ENCODE data around the gene CDH2. TPM values are rescaled to one million over a fixed set of nuclear protein-coding genes. Genes with fewer than 3 reads are reported as not detected.

CDH2 gene
- total RNA-seq, 1 donor from 2014 or later = 106 TPM

- peak; percentile 95 for DNase-seq (ENCODE audit: low read depth)
These were observed 131.6 kb downstream of the CDH2 start for GRCh38 chr18:28045176-28045810.

DNA sequence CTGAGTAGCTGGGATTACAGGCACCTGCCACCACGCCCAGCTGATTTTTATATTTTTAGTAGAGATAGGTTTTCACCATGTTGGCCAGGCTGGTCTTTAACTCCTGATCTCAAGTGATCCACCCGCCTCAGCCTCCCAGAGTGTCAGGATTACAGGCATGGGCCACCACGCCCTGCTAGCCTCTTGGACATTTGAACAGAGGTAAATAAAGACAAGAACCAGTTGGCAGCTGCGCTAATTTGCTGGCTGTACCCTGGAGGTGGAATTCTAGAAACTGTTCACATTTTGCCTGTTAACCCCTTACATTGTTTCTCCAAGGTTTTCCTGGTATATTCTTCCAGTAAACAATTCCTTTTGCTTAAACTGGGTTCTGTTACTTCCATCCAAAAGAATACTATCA is 132.9 kb downstream of the CDH2 start:
- no peak for DNase-seq (ENCODE audit: low read depth)

DNA sequence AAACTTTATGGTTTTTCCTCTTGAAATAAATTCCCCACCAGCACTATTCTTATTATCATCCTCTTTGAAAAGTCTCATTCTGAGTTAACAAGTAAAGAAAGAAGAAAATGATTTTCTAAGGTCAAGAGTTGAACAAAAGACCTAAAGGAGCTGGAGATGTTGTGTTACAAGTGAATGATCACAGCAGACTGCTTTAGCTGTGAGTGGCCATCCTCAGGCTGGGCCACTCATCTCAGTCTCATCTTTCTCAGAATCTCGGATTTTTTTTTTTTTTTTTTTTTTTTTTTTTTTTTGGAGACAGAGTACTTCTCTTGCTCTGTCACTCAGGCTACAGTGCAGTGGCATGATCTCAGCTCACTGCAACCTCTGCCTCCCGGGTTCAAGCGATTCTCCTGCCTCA is 133.3 kb downstream of the CDH2 start:
- peak; percentile 66 for DNase-seq (ENCODE audit: low read depth)

DNA sequence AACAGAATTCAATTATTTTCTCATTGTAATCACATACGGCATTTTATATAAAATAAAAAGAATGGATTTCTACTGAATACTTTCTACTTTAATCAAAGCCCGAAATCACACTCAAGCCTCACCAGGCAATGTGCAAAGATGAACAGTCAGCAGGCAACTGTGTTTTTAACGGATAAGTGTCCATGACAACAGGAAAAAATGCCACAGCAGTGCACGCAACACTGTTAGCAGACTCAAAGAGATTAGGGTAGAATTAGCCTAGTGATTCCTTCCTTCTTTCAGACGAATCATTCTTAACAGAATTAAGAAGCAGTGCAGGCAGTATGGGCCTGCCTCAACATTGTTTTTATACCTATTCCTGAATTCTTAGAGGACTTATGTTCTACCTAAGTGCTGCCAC is 135.6 kb downstream of the CDH2 start:
- peak; percentile 80 for DNase-seq (ENCODE audit: low read depth)

DNA sequence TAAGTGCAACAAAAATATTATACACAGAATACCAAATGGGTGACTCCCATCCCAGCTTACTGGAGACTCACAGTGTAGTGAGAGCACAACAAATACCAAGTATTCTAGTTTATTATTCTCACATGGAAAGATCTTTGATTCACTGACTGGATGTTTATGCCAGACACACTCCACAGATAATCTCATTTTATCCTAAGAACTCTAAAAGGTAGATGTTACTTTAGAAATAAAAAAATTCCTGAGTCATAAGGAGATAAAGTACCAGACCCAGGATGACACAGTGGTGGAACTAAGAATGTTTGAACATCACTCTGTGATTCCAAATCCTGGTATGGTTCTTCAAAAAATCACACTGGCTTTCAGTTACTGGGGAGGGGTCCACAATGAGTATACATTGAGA is 136.2 kb downstream of the CDH2 start:
- no peak for DNase-seq (ENCODE audit: low read depth)

DNA sequence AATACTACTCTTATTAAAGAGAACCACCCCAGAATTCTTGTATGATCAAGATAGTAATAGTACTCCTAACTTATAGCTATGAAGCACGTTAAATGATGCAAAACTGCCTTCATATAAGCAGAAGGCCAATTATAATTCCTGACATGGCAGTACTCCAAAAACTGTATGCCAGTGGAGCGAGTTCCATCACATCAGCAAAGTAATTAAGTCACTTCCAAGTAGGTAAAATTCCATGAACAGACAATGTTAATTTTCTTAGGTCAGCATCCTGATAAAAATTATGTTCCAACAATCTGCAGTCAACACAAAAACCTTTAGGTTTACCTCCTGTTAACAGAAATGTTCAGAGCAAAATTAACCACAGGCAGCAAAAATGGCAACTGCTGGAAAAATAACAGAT is 136.7 kb downstream of the CDH2 start:
- DNase-seq (ENCODE audit: low read depth) = no peak

DNA sequence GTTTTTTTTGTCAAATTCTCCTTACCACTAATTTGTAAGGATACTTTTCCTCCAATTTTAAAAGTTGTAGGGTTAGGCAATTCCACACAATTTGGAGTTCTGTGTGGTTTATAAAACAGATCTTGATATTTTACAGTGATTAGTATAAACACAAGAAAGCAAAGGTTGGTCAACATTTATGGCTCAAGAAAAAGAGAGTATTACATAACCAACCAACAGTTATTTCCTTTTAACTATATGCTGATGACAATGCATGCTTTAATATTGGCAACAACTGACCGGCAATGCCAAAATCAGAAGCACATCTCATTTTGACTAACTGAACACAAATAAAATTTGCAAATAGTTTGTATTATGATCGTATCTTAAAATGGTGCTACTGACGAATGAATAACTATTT is 137.2 kb downstream of the CDH2 start:
- DNase-seq (ENCODE audit: low read depth) = no peak

- DNase-seq (ENCODE audit: low read depth) = peak; percentile 86
These were observed 137.9 kb downstream of the CDH2 start for GRCh38 chr18:28039078-28039477.

DNA sequence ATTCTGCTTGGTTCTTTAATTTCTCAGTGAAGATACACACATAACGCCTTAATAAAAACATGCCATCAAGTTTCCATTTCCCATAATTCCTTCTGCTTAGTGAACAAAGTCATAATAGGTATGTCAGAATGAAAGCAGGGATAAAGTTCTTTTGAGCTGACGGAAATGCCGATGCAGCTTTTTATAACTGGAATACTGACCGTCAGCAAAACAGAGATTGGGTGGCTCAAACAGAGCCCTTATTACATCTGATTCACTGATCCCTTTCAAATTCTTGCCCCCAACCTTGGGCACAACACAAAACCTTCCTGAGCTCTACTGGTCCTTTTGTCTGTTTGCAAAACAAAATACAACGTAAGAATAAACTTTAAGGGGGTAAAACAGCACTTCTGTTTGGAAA is 140.4 kb downstream of the CDH2 start:
- peak; percentile 24 for DNase-seq (ENCODE audit: low read depth)

GRCh38 chr18:28034567-28034966 is 142.4 kb downstream of the CDH2 start:
- no peak for DNase-seq (ENCODE audit: low read depth)

DNA sequence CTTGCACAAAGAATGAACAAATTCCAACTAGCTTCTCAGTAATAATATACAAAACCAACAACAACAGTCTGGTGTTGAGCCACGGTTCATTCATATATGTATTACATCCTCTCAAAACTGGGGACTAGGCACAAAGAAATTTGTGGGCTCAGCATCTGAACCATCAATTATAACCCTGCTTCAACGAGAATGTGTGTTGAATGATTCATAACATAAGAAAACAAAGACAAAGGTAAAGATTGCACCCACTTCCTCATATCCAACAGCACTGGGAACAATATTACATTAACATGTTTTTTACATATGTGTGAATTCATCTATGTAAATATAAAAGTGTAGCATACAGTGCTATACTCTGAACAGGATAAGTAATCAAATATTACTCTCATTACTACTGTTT is 144.8 kb downstream of the CDH2 start:
- DNase-seq (ENCODE audit: low read depth) = no peak

DNA sequence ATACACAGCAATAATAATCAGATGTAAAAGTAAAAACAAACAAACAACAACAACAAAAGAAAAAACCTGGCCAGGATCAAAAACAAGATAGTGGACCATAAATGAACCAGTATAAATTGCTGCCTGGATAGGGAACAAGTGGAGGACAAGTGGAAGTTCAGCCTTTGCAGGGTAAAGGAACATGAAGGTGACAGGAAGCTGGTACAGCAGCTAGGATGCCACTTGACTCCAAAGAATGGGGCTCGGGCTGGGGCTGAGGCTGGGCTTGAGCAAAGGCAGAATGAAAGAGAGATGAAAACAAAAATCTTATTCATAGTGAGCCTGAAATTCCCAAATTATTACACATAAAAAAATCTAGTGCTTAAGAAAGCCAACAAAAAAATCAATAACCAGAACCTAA is 146.5 kb downstream of the CDH2 start:
- DNase-seq (ENCODE audit: low read depth) = no peak

GRCh38 chr18:28027755-28028154 is 149.2 kb downstream of the CDH2 start:
- no peak for DNase-seq (ENCODE audit: low read depth)

DNA sequence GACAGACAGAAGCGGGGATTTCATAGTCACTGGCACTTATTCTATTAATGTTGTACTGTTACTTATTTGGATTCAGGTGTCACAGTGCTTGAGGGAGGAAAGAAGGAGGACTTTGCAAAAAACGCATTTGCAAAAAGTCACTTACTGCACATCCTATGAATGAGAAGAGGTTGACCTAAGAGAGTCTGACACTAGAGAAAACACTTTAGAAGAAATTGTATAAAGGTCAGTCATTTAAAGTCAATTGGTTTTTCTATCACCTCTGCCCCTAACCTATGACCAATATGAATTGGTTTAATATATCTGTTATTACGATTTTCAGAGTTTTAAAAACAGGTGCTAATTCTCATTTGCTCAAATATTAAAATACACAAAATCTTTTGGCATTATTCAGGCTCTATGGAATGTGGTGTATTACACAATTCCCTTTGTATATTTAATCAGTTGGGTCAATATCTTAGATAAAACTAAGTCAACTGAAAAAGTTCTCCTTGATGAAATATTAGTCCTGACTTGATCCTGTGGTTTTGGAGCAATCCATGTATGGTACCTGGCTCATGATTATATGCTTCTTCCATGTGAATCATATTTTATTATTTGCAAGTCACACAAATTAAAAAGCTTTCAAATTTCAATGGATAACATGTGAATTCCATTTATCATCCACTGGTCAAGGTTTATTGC is 157.4 kb downstream of the CDH2 start:
- DNase-seq (ENCODE audit: low read depth) = no peak

DNA sequence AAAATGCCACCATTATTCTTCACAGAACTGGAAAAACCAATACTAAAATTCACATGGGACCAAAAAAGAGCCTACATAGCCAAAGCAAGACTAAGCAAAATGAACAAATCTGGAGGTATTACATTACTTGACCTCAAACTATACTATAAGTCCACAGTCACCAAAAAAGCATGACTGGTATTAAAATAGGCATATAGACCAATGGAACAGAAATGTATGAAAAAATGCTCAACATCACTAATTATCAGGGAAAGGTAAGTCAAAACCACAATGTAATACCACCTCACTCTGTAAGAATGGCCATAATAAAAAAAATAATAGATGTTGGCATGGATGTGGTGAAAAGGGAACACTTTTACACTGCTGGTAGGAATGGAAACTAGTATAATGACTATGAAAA is 158.6 kb downstream of the CDH2 start:
- DNase-seq (ENCODE audit: low read depth) = no peak

- no peak for DNase-seq (ENCODE audit: low read depth)
These were observed 161.3 kb downstream of the CDH2 start for GRCh38 chr18:28015671-28016070.

DNA sequence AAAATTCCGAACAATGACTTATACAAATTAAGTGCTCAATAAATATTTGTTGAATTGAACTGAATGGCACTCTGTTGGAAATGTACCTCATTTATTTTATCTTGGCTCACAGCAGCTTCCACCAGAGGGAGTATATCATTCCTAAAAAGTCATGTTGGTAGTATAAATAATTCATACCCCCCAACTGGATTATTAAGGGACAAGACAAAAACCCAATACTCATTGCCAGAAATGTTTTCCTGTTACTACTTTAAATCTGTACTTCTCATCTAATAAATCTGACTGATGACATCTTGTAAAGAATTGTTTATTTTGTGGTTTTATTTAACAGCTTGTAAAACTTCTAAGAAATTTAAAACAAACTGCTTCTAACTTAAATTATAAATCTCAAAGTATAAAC is 163.9 kb downstream of the CDH2 start:
- DNase-seq (ENCODE audit: low read depth) = no peak

GRCh38 chr18:28012336-28012735 is 164.6 kb downstream of the CDH2 start:
- DNase-seq (ENCODE audit: low read depth) = no peak

GRCh38 chr18:28009589-28009988 is 167.3 kb downstream of the CDH2 start:
- DNase-seq (ENCODE audit: low read depth) = no peak

DNA sequence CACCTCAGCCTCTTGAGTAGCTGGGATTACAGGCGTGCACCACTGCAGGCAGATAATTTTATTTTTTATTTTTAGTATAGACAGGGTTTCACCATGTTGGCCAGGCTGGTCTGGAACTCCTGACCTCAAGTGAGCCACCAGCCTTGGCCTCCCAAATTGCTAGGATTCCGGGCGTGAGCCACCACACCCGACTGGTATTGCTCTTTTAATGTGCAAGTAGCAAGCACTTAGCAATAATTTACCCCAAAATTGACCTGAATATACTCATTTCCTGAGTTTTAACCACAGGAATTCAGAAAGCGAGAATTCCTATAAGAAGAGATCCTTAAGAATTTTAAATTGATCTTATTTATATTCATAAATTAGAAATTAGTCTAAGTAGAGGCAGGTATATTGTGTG is 169.1 kb downstream of the CDH2 start:
- DNase-seq (ENCODE audit: low read depth) = no peak

DNA sequence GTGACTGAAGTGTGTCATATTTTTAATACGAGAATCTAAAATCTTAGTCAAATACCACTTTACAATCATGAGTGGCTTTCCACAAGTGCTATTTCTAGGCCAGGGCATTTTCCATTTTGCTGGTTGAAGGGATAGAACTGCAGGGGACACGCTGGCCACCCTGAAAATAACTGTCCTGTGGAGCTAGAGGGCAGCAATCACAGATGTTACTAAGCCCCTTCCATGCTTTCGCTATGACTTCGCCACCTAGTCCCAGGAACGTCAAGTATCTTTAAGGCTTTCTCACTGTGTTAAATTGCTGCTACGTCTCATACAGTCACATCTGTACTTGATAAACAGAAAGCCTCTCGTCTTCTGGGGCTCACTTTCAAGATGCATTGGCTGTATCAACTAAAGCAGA is 171.8 kb downstream of the CDH2 start:
- DNase-seq (ENCODE audit: low read depth) = no peak

GRCh38 chr18:28004606-28005005 is 172.3 kb downstream of the CDH2 start:
- DNase-seq (ENCODE audit: low read depth) = no peak

DNA sequence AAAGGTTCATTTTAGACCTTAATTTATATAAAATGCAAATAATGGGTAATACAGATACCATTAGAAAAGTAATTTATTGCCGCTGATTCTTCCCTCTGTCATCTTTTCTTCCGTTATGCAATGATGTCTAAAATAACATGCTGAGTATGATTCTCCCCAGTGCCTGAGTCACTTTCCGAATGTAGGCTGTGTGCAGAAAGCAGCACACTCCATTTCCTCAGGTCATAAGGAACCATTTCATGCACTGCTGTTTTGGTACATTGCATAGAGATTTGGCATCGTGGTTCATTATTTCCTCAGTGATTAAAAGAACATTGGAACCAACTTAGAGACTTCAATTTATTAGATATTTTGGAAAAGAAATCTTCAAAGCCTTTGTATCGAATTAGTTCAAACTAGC is 173.5 kb downstream of the CDH2 start:
- no peak for DNase-seq (ENCODE audit: low read depth)

DNA sequence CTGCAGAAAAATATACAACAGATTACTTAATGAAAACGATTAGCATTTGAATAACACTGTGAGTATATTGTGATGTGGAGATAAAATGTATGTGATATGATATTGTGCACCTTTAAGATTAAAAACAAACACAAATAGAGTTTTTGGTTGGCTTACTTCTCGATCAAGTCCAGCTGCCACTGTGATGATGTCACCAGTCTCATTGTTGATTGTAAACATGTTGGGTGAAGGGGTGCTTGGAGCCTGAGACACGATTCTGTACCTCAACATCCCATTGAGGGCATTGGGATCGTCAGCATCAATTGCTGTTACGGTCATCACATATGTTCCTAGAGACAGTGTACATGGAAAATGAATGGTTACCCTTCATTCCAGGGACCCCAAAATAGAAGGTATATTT is 174.1 kb downstream of the CDH2 start:
- DNase-seq (ENCODE audit: low read depth) = no peak

All from renal cortical epithelial cell (primary cell).